Measurements from ENCODE around the gene AP5Z1.

The AP5Z1 gene

GRCh38 chr7:4798706-4799235 lies 23.3 kb downstream of the AP5Z1 start:
- no peak overlapping the region for H3K4me3 ChIP-seq (replicated peaks; ENCODE audit: insufficient read depth, low read length)

GRCh38 chr7:4799508-4800268 lies 24.3 kb downstream of the AP5Z1 start:
- Histone ChIP-seq H3K4me3 (replicated peaks; ENCODE audit: insufficient read depth, low read length) (no peak overlapping the region), H3K27me3 (ENCODE audit: insufficient read depth, poor library complexity, severe bottlenecking) (no peaks in the 10 kb centered on the region), H3K27ac (replicated peaks) (no peak overlapping the region)
- DNase-seq (ENCODE audit: low read depth in 1 of 2, low spot score in 1 of 2), result no peak
- TF ChIP-seq GABPA (IDR thresholded peaks at IDR 0.05; ENCODE audit: low read depth) (no peak), POLR2AphosphoS5 (IDR thresholded peaks at IDR 0.05; ENCODE audit: low read depth) (no peak), SPI1 (IDR thresholded peaks at IDR 0.05; ENCODE audit: borderline replicate concordance, low read depth) (no peak), CTCF (IDR thresholded peaks at IDR 0.05; ENCODE audit: insufficient read depth, low read length) (no peak), REST (IDR thresholded peaks at IDR 0.05; ENCODE audit: insufficient replicate concordance, low read depth) (no peak)

More at GRCh38 chr7:4798706-4799235, 23.3 kb downstream of the AP5Z1 start:
- Histone ChIP-seq H3K27me3 (ENCODE audit: insufficient read depth, poor library complexity, severe bottlenecking) (no peaks in the 10 kb centered on the region), H3K27ac (replicated peaks) (no peak overlapping the region)
- no peak for DNase-seq (ENCODE audit: low read depth in 1 of 2, low spot score in 1 of 2)
- no peak for TF ChIP-seq SPI1 (IDR thresholded peaks at IDR 0.05; ENCODE audit: borderline replicate concordance, low read depth)
- no peak for TF ChIP-seq POLR2AphosphoS5 (IDR thresholded peaks at IDR 0.05; ENCODE audit: low read depth)
- no peak for TF ChIP-seq REST (IDR thresholded peaks at IDR 0.05; ENCODE audit: insufficient replicate concordance, low read depth)
- TF ChIP-seq GABPA (IDR thresholded peaks at IDR 0.05; ENCODE audit: low read depth), result no peak
- no peak for TF ChIP-seq CTCF (IDR thresholded peaks at IDR 0.05; ENCODE audit: insufficient read depth, low read length)

GRCh38 chr7:4800487-4800886 lies 25.1 kb downstream of the AP5Z1 start:
- TF ChIP-seq SPI1 (IDR thresholded peaks at IDR 0.05; ENCODE audit: borderline replicate concordance, low read depth) (no peak), CTCF (IDR thresholded peaks at IDR 0.05; ENCODE audit: insufficient read depth, low read length) (no peak), REST (IDR thresholded peaks at IDR 0.05; ENCODE audit: insufficient replicate concordance, low read depth) (no peak), GABPA (IDR thresholded peaks at IDR 0.05; ENCODE audit: low read depth) (no peak), POLR2AphosphoS5 (IDR thresholded peaks at IDR 0.05; ENCODE audit: low read depth) (no peak)
- DNase-seq (ENCODE audit: low read depth in 1 of 2, low spot score in 1 of 2), result no peak
- H3K27me3 ChIP-seq (ENCODE audit: insufficient read depth, poor library complexity, severe bottlenecking), result no peaks in the 10 kb centered on the region
- H3K27ac ChIP-seq (replicated peaks), result no peak overlapping the region
- no peak overlapping the region for H3K4me3 ChIP-seq (replicated peaks; ENCODE audit: insufficient read depth, low read length)
